GM12878 (cell line): Measurements from ENCODE around the gene CTBP1. TPM values are rescaled to one million over a fixed set of nuclear protein-coding genes. Genes with fewer than 3 reads are reported as not detected.

Experiments
- ATAC-seq: fragments of 200-7000 bp; cut with Tn5 transposase; 3 replicates; pipeline ENCODE4 v1.9.1; 2020; ENCODE audit warnings: mild to moderate bottlenecking, moderate library complexity
- BruUV-seq: library from RNA; stranded (reverse); fragments of 400-500 nt; replicated peaks from 2 replicates; lab custom pipeline; 2021; lab: Mats Ljungman, UMichigan
- CTCF ChIA-PET: fragments of 300-600 bp; sonication (Branson Sonifier 250); formaldehyde crosslinking; extraction: SDS; loops from one replicate; lab custom pipeline; 2021; ENCODE audit warnings: inconsistent platforms; lab: Yijun Ruan, JAX
- POLR2A ChIA-PET: fragments of 350-600 bp; formaldehyde crosslinking; extraction: SDS; loops from one replicate; lab custom pipeline; 2021; ENCODE audit warnings: inconsistent platforms; lab: Charles Lee
- RAD21 ChIA-PET: fragments of 300-600 bp; sonication (Branson Sonifier 250); formaldehyde crosslinking; loops from one replicate; lab custom pipeline; 2023; ENCODE audit warnings: antibody characterized with exemption; ENCODE audit not compliant: unreplicated experiment; lab: Charles Lee
- SMC1A ChIA-PET: fragments of 300-600 bp; sonication (Branson Sonifier 250); formaldehyde crosslinking; loops from one replicate; lab custom pipeline; 2023; ENCODE audit not compliant: unreplicated experiment, uncharacterized antibody; lab: Charles Lee
- DNase-seq: peaks from one replicate; pipeline ENCODE4 v3.0.0-alpha.2; 2011; ENCODE audit warnings: low read depth, low spot score
- FAIRE-seq: peaks from 3 replicates; lab custom pipeline; 2011; peaks lifted over from hg19 to GRCh38; lab: Jason Lieb, UNC
- H2AFZ ChIP-seq: 2 replicates; pipeline ENCODE4 v1.6.0; 2011; ENCODE audit warnings: low read depth, low read length, control low read depth; ENCODE audit not compliant: control insufficient read depth
- H3K27ac ChIP-seq: 2 replicates; pipeline ENCODE4 v1.5.1; 2011; ENCODE audit warnings: control low read depth; ENCODE audit not compliant: control insufficient read depth, insufficient read depth
- H3K27me3 ChIP-seq, 2 experiments: replicated peaks in 1 of 2; 2 replicates each; pipeline versions ENCODE4 v1.6.0 to v1.6.1; 2011; ENCODE audit warnings: low read length in 1 of 2; ENCODE audit not compliant: control insufficient read depth in 2 of 2, insufficient read depth in 2 of 2
- H3K36me3 ChIP-seq, 2 experiments: 2 replicates each; pipeline ENCODE4 v1.5.1; 2011; ENCODE audit warnings: low read length in 1 of 2; ENCODE audit not compliant: control insufficient read depth in 2 of 2, insufficient read depth in 2 of 2
- H3K4me1 ChIP-seq: 2 replicates; pipeline ENCODE4 v1.6.1; 2011; ENCODE audit warnings: mild to moderate bottlenecking, low read length, moderate library complexity, mixed read lengths; ENCODE audit not compliant: control insufficient read depth, insufficient read depth
- H3K4me2 ChIP-seq: 2 replicates; pipeline ENCODE4 v1.6.0; 2011; ENCODE audit warnings: control low read depth; ENCODE audit not compliant: control insufficient read depth, insufficient read depth
- H3K4me3 ChIP-seq: fragments of 200-600 bp; sonication (generic); 2 replicates; pipeline ENCODE4 v1.5.1; 2016
- H3K79me2 ChIP-seq: 2 replicates; pipeline ENCODE4 v1.6.0; 2011; ENCODE audit warnings: low read length; ENCODE audit not compliant: control insufficient read depth, insufficient read depth
- H3K9ac ChIP-seq: 2 replicates; pipeline ENCODE4 v1.8.0; 2011; ENCODE audit warnings: low read length, control low read depth, mixed read lengths; ENCODE audit not compliant: control insufficient read depth, insufficient read depth
- H3K9me3 ChIP-seq: replicated peaks from 3 replicates; pipeline ENCODE4 v1.5.1; 2011; ENCODE audit warnings: mild to moderate bottlenecking, low read length; ENCODE audit not compliant: control insufficient read depth, insufficient read depth
- H4K20me1 ChIP-seq: 2 replicates; pipeline ENCODE4 v1.6.0; 2011; ENCODE audit not compliant: control insufficient read depth, insufficient read depth
- BCL3 ChIP-seq: IDR thresholded peaks from 2 replicates; pipeline ENCODE4 v1.6.1; 2011; ENCODE audit warnings: borderline replicate concordance, low read depth, mild to moderate bottlenecking, moderate library complexity, low read length; ENCODE audit not compliant: insufficient read depth, poor library complexity, severe bottlenecking
- E2F8 ChIP-seq: fragments of 450-650 bp; IDR thresholded peaks from 2 replicates; pipeline ENCODE4 v1.6.1; 2018; ENCODE audit warnings: mild to moderate bottlenecking, low read depth, moderate library complexity; ENCODE audit not compliant: partially characterized antibody
- MEF2A ChIP-seq: IDR thresholded peaks from 2 replicates; pipeline ENCODE4 v1.6.1; 2011; ENCODE audit warnings: low read depth, mild to moderate bottlenecking, low read length, moderate library complexity; ENCODE audit not compliant: insufficient read depth
- PBX3 ChIP-seq: IDR thresholded peaks from 2 replicates; pipeline ENCODE4 v1.6.1; 2011; ENCODE audit warnings: mild to moderate bottlenecking, low read depth, low read length, moderate library complexity; ENCODE audit not compliant: insufficient replicate concordance
- TCF3 ChIP-seq: IDR thresholded peaks from 2 replicates; pipeline ENCODE4 v1.6.1; 2012; ENCODE audit warnings: low read depth, mild to moderate bottlenecking, low read length, borderline replicate concordance; ENCODE audit not compliant: insufficient read depth
- WGBS: methylation state at CpG from one replicate; pipeline ENCODE4 v1.1.6; 2016; ENCODE audit warnings: low lambda C conversion rate; ENCODE audit not compliant: insufficient replicate concordance, insufficient coverage; ENCODE audit errors: missing lambda C conversion rate; 5-methylcytosine and 5-hydroxymethylcytosine counted together
- in situ Hi-C: fragments of 300-500 bp; cut with MboI; formaldehyde crosslinking; loops from 9 replicates; pipeline ENCODE4 v1.14.3; 2018; ENCODE audit warnings: mixed read lengths
- intact Hi-C: fragments of 100-400 bp; cut with micrococcal nuclease; formaldehyde crosslinking; loops from one replicate; pipeline ENCODE4 v1.14.2; 2022; ENCODE audit not compliant: unreplicated experiment
- polyA plus RNA-seq, 11 experiments: library from polyadenylated mRNA; depleted of rRNA in 4 of 11; unstranded in 6 of 11; stranded (reverse) in 5 of 11; fragments of >200 nt; fragmentation: Nextera tagmentation in 4 of 11; fragmentation: Illumina TruSeq in 1 of 11; extraction: Ambion mirVana in 4 of 11; extraction: Trizol in 1 of 11; gene quantifications; 1 replicate in 1 of 11; 2 replicates in 10 of 11; pipeline versions ENCODE4 v1.2.1 to v1.2.3, GENCODE V29; 2011 to 2016; ENCODE audit warnings: inconsistent platforms in 2 of 11, missing spikeins in 2 of 11, low read depth in 1 of 11
- total RNA-seq, 4 experiments: library from RNA; depleted of rRNA in 3 of 4; stranded (reverse); fragments of >200 nt in 3 of 4; fragmentation: Illumina TruSeq in 1 of 4; extraction: Trizol in 1 of 4; gene quantifications; 2 replicates each; pipeline versions ENCODE4 v1.2.1 to v1.2.3, GENCODE V29; 2013 to 2021

Gene CTBP1
- total and polyA plus RNA-seq, 10 of the 15 experiments (the other 5 are each of a cell fraction or from before 2014, with no cell fraction given) = 7.4 to 182 (median 63.1) TPM

DNA sequence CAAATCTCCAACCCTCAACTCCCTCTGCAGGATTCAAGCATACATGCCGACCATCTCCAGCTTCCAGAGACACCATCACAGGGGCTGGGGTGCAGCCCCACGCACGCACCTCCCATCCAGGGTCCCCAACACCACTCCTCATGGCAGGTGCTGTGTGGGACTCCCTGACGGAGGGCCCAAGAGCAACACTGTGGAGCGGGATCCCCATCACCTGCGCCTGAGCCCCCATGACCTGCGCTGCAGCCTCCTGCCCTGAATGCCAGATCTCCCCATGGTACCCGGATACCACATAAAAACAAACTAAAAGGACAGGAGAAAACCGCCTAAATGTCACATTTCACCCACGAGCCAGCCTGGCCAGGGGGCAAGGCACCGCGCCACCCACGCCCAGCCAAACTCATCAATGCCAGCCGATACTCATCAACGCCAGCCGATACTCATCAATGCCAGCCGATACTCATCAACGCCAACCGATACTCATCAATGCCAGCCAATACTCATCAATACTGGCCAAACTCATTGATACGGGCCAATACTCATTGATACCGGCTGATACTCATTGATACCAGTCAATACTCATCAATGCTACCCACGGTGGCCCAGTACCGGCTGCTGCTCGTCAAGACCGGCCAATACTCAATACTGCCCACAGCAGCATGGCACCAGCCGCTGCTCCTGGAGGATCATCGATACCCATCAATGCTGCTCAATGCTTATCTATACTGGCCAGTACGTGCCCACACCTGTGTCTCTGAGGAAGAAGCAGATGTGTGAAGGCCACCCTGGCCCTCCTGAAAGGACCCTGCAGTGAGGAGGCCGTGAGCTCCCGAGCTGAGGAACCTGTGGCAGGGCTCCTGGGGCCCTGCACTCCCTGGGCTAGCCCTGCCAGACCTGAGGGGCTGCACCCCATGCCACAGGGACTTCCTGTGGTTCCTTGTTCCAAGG is 6.2 kb downstream of the CTBP1 start:
- Histone ChIP-seq H3K9ac (no peak overlapping the region), H3K4me1 (peaks cover 14% of the 10 kb centered on the region), H4K20me1 (peaks cover 7% of the 10 kb centered on the region; the same call in 1 of the 2 replicates), H2AFZ (no peak overlapping the region), H3K4me2 (no peak overlapping the region), H3K36me3 (peaks cover 4 to 30% of the 10 kb centered on the region in 2 experiments; a peak in 3 of 4 replicates), H3K27me3 (no peaks in the 10 kb centered on the region), H3K9me3 (no peaks in the 10 kb centered on the region), H3K79me2 (peaks cover 62% of the 10 kb centered on the region), H3K27ac (no peak overlapping the region), H3K4me3 (no peak overlapping the region)
- ChIA-PET SMC1A (interaction anchor here (1.0 kb wide), 1 partner anchor 104 kb away, joined by 5 read pairs; the partner anchor contains the start of gene UVSSA), POLR2A (interaction anchor here (0.6 kb wide), 1 partner anchor 57 kb away, joined by 5 read pairs; no protein-coding TSS in a partner anchor), CTCF (no interaction called here), RAD21 (no interaction called here)
- TF ChIP-seq TCF3 (peak; percentile 51; the same call in 1 of the 2 replicates), BCL3 (peak; percentile 96), PBX3 (peak; percentile 54), E2F8 (no peak), MEF2A (no peak)
- no TSS peak for BruUV-seq
- in situ Hi-C loops (no loop called here), intact Hi-C loops (no loop called here)
- FAIRE-seq = no peak
- WGBS = 90% methylated on average over 29 of the region's 30 CpGs
- DNase-seq = no peak
- no peak for ATAC-seq
